Measurements from ENCODE around the gene SNN. TPM values are rescaled to one million over a fixed set of nuclear protein-coding genes. Genes with fewer than 3 reads are reported as not detected.

The SNN gene
- total and polyA plus RNA-seq, 3 experiments from 2014 or later: 5.8 to 10.6 (median 6.0) TPM

- H3K4me1 ChIP-seq (ENCODE audit: insufficient read depth, low read length): peaks cover 35% of the 10 kb centered on the region
- H3K36me3 ChIP-seq (ENCODE audit: insufficient read depth, low read length): peaks cover 24% of the 10 kb centered on the region
- no peak overlapping the region for H3K4me3 ChIP-seq (ENCODE audit: low read length)
- no peaks in the 10 kb centered on the region for H3K9me3 ChIP-seq (ENCODE audit: low read length)
- H3K4me3 Mint-ChIP-seq: no peak overlapping the region
- H3K4me1 Mint-ChIP-seq: peaks cover 37 to 86% (median 43%) of the 10 kb centered on the region in 3 donors
- no peaks in the 10 kb centered on the region for H3K9me3 Mint-ChIP-seq
- DNase-seq: peak in 1 of 5 donors; percentile 43
- H3K27me3 Mint-ChIP-seq: no peaks in the 10 kb centered on the region
- ChIA-PET POLR2A (no interaction called here), CTCF (interaction anchor here (1.0 kb wide), 1 partner anchor 279 kb away, joined by 3 read pairs; no protein-coding TSS in a partner anchor)
- H3K27ac Mint-ChIP-seq: peak overlapping the region in 5 of 8 donors; percentile 61 to 85 (median 77)
- H3K27me3 ChIP-seq (ENCODE audit: insufficient read depth, low read length, poor library complexity, severe bottlenecking): no peaks in the 10 kb centered on the region
- no peak overlapping the region for H3K27ac ChIP-seq (ENCODE audit: low read depth, low read length)
- peaks cover 7 to 46% (median 16%) of the 10 kb centered on the region in 3 donors for H3K36me3 Mint-ChIP-seq
Observed at GRCh38 chr16:11674818-11675560, 6.7 kb downstream of the SNN start.

GRCh38 chr16:11675561-11676511, 7.6 kb downstream of the SNN start:
- H3K36me3 Mint-ChIP-seq: peaks cover 8 to 54% (median 16%) of the 10 kb centered on the region in 3 donors
- no peak overlapping the region for H3K4me3 ChIP-seq (ENCODE audit: low read length)
- peaks cover 26% of the 10 kb centered on the region for H3K36me3 ChIP-seq (ENCODE audit: insufficient read depth, low read length)
- no peak overlapping the region for H3K27ac ChIP-seq (ENCODE audit: low read depth, low read length)
- H3K4me1 Mint-ChIP-seq: peaks cover 32 to 84% (median 38%) of the 10 kb centered on the region in 3 donors
- peak overlapping the region in 6 of 8 donors; percentile 21 to 75 (median 52) for H3K27ac Mint-ChIP-seq
- ChIA-PET POLR2A (no interaction called here), CTCF (interaction anchor here (1.0 to 1.2 kb wide), 2 partner anchors 39 to 280 kb away, joined by 3 to 4 read pairs; no protein-coding TSS in a partner anchor)
- H3K27me3 ChIP-seq (ENCODE audit: insufficient read depth, low read length, poor library complexity, severe bottlenecking): no peaks in the 10 kb centered on the region
- peak in 1 of 5 donors; percentile 47 for DNase-seq
- H3K9me3 Mint-ChIP-seq: no peaks in the 10 kb centered on the region
- peaks cover 34% of the 10 kb centered on the region for H3K4me1 ChIP-seq (ENCODE audit: insufficient read depth, low read length)
- H3K4me3 Mint-ChIP-seq: peak overlapping the region in 1 of 7 donors; percentile 8
- no peaks in the 10 kb centered on the region for H3K9me3 ChIP-seq (ENCODE audit: low read length)
- H3K27me3 Mint-ChIP-seq: no peaks in the 10 kb centered on the region

- no peak for DNase-seq
- H3K36me3 ChIP-seq (ENCODE audit: insufficient read depth, low read length): peaks cover 26% of the 10 kb centered on the region
- Mint-ChIP-seq H3K36me3 (peaks cover 8 to 63% (median 19%) of the 10 kb centered on the region in 3 donors), H3K4me1 (peaks cover 32 to 84% (median 39%) of the 10 kb centered on the region in 3 donors), H3K27me3 (no peaks in the 10 kb centered on the region), H3K4me3 (peak overlapping the region in 2 of 7 donors; percentile 28 to 32), H3K9me3 (no peaks in the 10 kb centered on the region), H3K27ac (peak overlapping the region in 5 of 8 donors; percentile 17 to 66 (median 36))
- H3K9me3 ChIP-seq (ENCODE audit: low read length): no peaks in the 10 kb centered on the region
- H3K4me1 ChIP-seq (ENCODE audit: insufficient read depth, low read length): peaks cover 33% of the 10 kb centered on the region
- ChIA-PET POLR2A (no interaction called here), CTCF (interaction anchor here (1.2 kb wide), 2 partner anchors 38 to 121 kb away, joined by 3 to 4 read pairs; no protein-coding TSS in a partner anchor)
- H3K4me3 ChIP-seq (ENCODE audit: low read length): no peak overlapping the region
- no peaks in the 10 kb centered on the region for H3K27me3 ChIP-seq (ENCODE audit: insufficient read depth, low read length, poor library complexity, severe bottlenecking)
- no peak overlapping the region for H3K27ac ChIP-seq (ENCODE audit: low read depth, low read length)
Observed at GRCh38 chr16:11676799-11677198, 8.5 kb downstream of the SNN start.

GRCh38 chr16:11677451-11677951, 9.2 kb downstream of the SNN start:
- CTCF ChIA-PET: interaction anchor here (1.2 kb wide), 1 partner anchor 120 kb away, joined by 3 read pairs; no protein-coding TSS in a partner anchor
- H3K4me3 ChIP-seq (ENCODE audit: low read length): no peak overlapping the region
- Mint-ChIP-seq H3K27ac (peak overlapping the region in 4 of 8 donors; percentile 27 to 81 (median 36)), H3K36me3 (peaks cover 8 to 69% (median 21%) of the 10 kb centered on the region in 3 donors), H3K4me3 (no peak overlapping the region), H3K9me3 (no peaks in the 10 kb centered on the region), H3K27me3 (no peaks in the 10 kb centered on the region), H3K4me1 (peaks cover 32 to 84% (median 39%) of the 10 kb centered on the region in 3 donors)
- POLR2A ChIA-PET: no interaction called here
- H3K9me3 ChIP-seq (ENCODE audit: low read length): no peaks in the 10 kb centered on the region
- H3K4me1 ChIP-seq (ENCODE audit: insufficient read depth, low read length): peaks cover 33% of the 10 kb centered on the region
- H3K36me3 ChIP-seq (ENCODE audit: insufficient read depth, low read length): peaks cover 26% of the 10 kb centered on the region
- H3K27me3 ChIP-seq (ENCODE audit: insufficient read depth, low read length, poor library complexity, severe bottlenecking): no peaks in the 10 kb centered on the region
- DNase-seq: peak in 1 of 5 donors; percentile 24
- H3K27ac ChIP-seq (ENCODE audit: low read depth, low read length): no peak overlapping the region

- H3K4me3 ChIP-seq (ENCODE audit: low read length): no peak overlapping the region
- H3K27ac ChIP-seq (ENCODE audit: low read depth, low read length): no peak overlapping the region
- peaks cover 33% of the 10 kb centered on the region for H3K36me3 ChIP-seq (ENCODE audit: insufficient read depth, low read length)
- peaks cover 29% of the 10 kb centered on the region for H3K4me1 ChIP-seq (ENCODE audit: insufficient read depth, low read length)
- ChIA-PET POLR2A (no interaction called here), CTCF (interaction anchor here (1.6 kb wide), 1 partner anchor 270 kb away, joined by 6 read pairs; no protein-coding TSS in a partner anchor)
- no peaks in the 10 kb centered on the region for H3K27me3 ChIP-seq (ENCODE audit: insufficient read depth, low read length, poor library complexity, severe bottlenecking)
- H3K9me3 ChIP-seq (ENCODE audit: low read length): no peaks in the 10 kb centered on the region
- H3K9me3 Mint-ChIP-seq: no peaks in the 10 kb centered on the region
- peak overlapping the region in 6 of 8 donors; percentile 26 to 85 (median 59) for H3K27ac Mint-ChIP-seq
- H3K27me3 Mint-ChIP-seq: no peaks in the 10 kb centered on the region
- H3K4me1 Mint-ChIP-seq: peaks cover 32 to 84% (median 36%) of the 10 kb centered on the region in 3 donors
- DNase-seq: peak in 1 of 5 donors; percentile 17
- peaks cover 8 to 76% (median 26%) of the 10 kb centered on the region in 3 donors for H3K36me3 Mint-ChIP-seq
- peak overlapping the region in 3 of 7 donors; percentile 9 to 61 (median 12) for H3K4me3 Mint-ChIP-seq
Observed at GRCh38 chr16:11677959-11678881, 10.0 kb downstream of the SNN start.

GRCh38 chr16:11679250-11679649, 11.0 kb downstream of the SNN start:
- no peaks in the 10 kb centered on the region for H3K9me3 ChIP-seq (ENCODE audit: low read length)
- no peaks in the 10 kb centered on the region for H3K27me3 ChIP-seq (ENCODE audit: insufficient read depth, low read length, poor library complexity, severe bottlenecking)
- peaks cover 34 to 79% (median 35%) of the 10 kb centered on the region in 3 donors for H3K4me1 Mint-ChIP-seq
- DNase-seq: peak in 1 of 5 donors; percentile 26
- H3K4me3 ChIP-seq (ENCODE audit: low read length): no peak overlapping the region
- no peaks in the 10 kb centered on the region for H3K9me3 Mint-ChIP-seq
- peaks cover 38% of the 10 kb centered on the region for H3K36me3 ChIP-seq (ENCODE audit: insufficient read depth, low read length)
- H3K4me1 ChIP-seq (ENCODE audit: insufficient read depth, low read length): peaks cover 24% of the 10 kb centered on the region
- H3K27me3 Mint-ChIP-seq: no peaks in the 10 kb centered on the region
- ChIA-PET POLR2A (interaction anchor here (0.9 kb wide), 1 partner anchor 10 kb away, joined by 3 read pairs; no protein-coding TSS in a partner anchor), CTCF (interaction anchor here (1.3 to 1.6 kb wide), 2 partner anchors 271 to 284 kb away, joined by 3 to 6 read pairs; no protein-coding TSS in a partner anchor)
- H3K27ac Mint-ChIP-seq: peak overlapping the region in 2 of 8 donors; percentile 84 to 91
- H3K27ac ChIP-seq (ENCODE audit: low read depth, low read length): no peak overlapping the region
- no peak overlapping the region for H3K4me3 Mint-ChIP-seq
- H3K36me3 Mint-ChIP-seq: peaks cover 8 to 84% (median 30%) of the 10 kb centered on the region in 3 donors

Measured in CD8-positive, alpha-beta memory T cell (primary cell).